NCI-H748 treated with DMSO at 0.1 percent for 48 hours (cell line): ENCODE data around the gene CHCHD3.

ENCODE experiments used
- DNase-seq: peaks from one replicate; lab custom pipeline; 2025; lab: John Stamatoyannopoulos, UW

The CHCHD3 gene

DNA sequence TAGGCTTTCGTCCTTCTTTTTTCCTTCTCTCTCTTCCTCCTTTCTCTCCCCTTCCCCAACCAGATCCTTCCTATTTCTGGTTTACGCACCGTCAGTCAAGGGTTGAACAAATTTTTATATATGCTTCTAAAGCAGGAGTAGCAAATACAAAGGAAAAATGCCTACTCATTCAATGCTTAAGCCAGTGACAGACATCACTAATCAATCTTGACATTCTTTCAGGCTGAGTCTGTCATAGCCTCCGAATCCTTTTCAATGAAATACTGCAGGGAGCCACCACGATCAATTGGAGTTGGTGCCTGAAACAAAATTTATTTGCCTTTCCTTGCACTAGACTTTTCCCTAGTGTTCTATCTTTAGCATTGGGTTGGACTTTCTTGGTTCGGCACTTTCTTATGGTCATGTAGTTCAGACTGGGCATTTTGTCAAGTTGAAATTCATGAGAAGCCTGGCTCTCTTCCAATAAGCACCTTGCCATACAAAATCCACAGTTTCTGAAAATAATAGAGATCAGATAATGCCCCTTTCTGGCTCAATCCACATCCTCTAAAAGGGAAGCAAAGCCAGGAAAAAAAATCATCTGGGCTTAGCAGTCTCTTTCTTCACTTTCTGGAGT lies 266.1 kb downstream of the CHCHD3 start:
- no peak for DNase-seq

DNA sequence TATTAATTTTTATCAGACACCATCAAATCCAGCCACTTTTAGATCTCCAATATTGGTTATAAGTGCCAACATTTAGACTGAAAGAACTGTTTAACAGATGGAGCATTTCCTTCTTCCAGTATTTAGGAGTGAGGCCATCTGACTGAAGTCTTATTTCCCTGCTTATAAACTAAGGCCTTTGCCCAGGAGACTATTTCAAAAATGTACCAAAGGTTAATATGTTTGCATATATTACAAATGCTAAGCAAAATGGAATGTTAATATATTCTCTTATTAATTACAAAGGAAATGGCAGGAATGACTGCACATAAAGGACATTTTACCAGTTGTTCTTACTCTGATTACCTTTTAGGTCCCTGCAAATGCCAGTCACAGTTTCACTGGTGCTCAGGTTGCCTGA lies 266.8 kb downstream of the CHCHD3 start:
- DNase-seq, result no peak

DNA sequence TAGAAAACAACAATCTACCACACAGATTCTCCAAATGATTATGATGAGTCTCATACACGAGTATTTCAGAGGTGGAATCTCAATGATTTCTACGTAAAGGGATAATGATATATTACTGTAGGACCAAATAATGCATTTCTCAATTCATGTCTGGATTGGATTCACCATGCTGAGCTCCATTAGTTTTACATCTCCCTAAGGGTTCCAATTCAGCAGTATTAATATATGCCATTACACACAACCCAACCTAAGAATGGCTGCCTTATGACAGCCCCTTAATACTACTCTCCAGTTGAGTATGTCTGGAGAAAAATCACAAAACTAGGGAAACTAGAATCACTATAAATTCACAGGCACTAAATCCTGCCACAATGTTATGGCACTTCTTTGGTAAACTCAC lies 271.3 kb downstream of the CHCHD3 start:
- DNase-seq, result no peak

DNA sequence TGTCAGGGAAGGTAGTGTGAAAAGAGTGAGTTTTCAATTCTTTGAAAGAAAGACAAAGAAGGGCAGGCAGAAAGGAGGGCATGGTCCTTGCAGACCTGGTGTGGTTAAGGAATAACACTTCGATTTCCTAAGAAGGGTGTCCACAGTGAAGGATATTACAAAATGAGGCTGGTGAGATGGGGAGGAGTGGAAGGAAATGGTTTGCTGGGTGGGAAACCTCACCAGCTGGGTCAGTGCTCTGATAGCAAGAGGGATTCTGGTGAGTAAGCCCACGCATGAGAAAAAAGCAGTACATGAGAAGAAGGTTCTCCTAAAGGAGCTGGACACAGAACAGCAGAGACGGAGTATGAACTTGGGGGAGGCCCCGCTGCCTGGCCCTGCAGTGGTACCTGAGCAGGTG lies 275.1 kb downstream of the CHCHD3 start:
- no peak for DNase-seq

DNA sequence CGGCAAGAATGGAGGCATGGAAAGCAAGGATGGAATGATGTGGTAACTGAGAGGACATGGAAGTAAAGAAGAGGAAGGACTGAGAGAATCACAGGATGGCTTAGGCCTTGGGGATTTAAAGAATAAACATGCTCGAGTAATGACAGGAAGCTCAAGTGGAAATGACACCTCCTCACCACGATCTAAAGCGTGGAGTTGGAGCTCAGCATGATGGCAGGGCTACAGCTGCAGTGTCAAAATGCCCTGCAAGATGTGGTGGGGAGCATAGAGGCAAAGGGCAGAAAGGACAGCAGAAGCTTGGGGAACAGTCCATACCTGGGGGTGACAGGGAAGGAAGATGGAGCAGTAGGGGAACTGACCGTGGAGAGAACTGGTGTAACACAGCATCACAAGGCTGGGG lies 276.1 kb downstream of the CHCHD3 start:
- no peak for DNase-seq

DNA sequence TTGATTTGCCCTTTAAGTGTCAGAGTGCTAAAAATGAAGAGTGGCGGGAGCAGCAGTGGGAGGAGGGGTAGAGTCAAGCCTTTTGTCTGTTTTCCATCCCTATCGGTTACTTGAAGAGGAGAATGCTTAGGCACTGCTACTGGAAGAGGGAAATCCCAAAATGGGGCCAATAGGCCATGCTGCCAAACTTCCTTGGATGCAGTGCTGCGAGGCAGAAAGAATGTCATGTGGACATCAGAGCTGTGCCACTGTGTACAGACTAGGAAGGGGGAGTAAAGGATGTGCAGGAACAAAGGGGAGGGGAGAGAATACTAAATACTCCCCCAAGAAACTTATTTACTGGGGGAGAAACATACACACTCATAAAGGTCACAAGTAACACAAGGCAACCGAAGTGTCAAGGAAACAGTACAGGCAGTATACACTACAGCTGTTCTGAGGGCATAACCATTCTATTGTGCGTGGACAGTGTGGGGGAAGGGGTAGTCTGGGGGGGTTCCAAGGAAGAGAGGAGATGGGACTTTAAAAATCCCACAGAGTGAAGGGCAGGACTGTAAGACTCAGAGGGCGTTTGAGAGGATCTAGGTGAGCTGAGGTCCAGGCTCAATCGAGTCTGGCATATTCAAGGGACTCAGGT lies 276.9 kb downstream of the CHCHD3 start:
- no peak for DNase-seq

DNA sequence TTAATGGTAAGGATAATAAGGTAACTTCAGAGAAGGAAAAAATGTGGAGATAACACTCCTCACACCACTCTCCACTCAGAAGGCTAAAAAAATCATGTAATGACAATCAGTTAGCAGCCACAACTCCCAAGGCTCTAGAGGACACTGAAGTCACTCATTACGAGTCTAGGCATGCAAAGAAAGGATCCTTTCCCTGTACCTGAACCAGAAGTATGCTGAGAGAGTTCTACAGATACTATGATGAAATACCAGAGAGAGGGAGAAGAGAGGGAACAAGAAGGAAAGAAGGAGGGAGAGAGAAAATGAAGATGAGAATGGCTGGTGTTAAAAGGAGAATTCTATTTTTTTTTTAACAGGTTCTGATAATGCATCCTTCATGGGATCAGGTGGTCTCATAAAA lies 281.4 kb downstream of the CHCHD3 start:
- no peak for DNase-seq

DNA sequence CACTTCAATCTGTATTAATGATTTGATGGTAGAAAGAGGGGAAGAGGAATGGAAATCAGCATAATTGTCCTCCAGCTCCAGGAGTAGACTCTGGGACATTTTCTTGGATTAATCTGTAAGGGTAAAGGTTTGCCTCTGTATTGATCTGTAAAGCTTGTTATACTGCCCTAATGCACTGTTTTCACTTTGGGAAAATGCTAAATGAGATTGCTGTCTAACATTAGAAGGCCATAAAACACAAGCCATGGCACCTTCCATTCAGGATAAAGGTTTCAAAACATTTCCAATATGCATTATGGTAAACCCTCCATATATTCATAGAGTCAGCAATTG lies 282.8 kb downstream of the CHCHD3 start:
- no peak for DNase-seq

DNA sequence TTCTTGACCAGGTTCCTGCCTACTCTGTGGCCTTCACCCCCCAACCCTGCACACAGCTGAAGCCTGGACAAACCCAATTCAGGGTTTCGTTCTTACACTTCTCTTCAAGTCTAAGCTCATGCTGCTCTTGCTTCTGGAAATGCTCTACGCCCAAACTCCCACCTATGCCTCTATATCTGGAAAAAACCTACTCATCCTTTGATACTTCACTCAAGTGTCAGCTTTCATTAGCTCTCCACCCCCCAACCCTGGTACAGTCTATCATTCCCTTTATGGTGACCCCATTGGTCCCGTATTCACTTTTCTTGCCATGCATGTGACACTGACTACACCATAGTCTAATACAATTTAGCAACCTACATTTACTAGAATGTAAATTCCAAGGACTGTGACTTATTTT lies 284.7 kb downstream of the CHCHD3 start:
- no peak for DNase-seq

DNA sequence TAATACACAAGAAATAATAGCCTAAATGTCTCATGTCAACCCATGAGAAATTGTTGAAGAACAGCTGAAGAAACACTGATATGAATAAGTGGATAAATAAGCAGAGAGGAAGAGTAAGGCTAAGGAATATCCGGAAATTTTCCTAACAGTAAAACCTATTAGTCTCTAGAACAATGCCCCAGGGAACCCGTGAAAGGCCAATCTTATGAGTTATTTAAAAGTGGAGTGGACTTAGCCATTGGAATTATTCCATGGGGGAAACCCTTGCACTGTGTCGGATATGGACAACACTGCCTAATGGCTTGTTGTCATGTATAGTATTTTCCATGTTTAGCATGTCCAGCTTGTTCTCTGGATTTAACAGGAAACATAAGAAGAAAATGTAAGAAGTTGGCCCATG lies 288.4 kb downstream of the CHCHD3 start:
- DNase-seq, result no peak

DNA sequence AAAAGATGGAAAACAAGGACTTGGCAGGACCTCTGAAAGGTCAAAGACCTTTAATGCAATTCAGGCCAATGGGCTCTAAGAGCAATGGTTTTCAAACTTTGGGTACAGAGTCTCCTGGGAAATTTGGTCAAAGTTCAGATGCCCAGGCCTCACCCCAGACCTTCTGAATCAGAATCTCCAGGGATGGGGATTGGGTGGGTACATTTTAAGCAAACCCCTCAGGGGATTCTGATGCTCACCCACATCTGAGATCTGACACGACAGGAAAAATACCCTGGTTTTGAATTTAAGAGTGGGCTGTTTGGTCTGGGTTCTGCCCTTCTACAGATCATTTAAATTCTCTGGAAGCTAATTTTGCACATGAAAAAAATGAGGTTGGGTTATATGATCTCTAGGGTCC lies 290.9 kb downstream of the CHCHD3 start:
- no peak for DNase-seq

DNA sequence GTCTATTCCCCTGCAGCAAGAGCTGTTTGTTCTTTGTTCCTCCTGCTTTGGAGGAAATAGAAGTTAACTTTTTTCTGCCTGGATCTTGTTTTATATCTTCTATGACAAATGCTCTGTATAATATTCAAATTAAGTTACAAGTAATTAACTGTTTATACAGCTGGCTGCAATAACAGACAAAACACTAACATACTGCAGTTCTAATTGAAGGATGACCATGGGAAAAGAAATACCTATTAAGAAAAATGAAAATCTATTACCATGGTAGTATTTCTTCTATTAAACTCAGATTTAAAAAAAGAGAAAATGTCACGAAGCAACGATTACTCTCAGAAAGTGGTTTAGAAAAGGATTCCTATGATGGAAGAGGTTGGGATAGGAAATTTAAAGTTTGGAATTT lies 291.8 kb downstream of the CHCHD3 start:
- no peak for DNase-seq

DNA sequence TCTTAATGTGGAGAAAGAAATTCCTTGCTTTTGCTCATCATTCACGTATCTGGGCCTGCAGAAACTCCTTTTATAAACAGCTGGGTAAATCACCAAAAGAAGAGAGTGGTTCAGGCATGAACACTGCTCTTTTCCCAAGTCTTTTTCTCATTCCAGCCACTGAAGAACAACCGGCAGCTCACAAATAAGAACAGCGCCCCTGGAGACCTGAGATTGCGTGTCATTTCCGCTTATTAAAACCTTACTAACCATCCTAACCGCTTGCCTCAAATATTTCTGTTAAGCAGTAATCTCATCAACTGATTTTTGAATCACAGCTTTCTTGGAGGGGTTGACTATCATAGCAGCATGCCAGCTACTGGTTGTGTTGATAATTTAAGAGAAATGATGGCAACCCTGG lies 292.6 kb downstream of the CHCHD3 start:
- no peak for DNase-seq

DNA sequence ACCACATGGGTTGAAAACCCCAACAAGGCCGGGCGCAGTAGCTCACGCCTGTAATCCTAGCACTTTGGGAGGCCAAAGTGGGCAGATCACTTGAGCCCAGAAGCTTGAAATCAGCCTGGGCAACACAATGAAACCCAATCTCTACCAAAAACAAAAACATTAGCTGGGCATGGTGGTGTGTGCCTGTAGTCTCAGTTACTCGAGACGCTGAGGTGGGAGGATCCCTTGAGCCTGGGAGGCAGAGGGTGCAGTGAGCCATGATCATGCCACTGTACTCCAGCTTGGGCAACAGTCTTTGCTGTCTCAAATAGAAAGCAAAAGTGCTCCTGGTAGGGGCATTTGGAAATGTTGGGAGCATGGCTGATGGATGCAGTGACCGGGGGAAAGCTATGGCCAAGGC lies 296.0 kb downstream of the CHCHD3 start:
- no peak for DNase-seq

DNA sequence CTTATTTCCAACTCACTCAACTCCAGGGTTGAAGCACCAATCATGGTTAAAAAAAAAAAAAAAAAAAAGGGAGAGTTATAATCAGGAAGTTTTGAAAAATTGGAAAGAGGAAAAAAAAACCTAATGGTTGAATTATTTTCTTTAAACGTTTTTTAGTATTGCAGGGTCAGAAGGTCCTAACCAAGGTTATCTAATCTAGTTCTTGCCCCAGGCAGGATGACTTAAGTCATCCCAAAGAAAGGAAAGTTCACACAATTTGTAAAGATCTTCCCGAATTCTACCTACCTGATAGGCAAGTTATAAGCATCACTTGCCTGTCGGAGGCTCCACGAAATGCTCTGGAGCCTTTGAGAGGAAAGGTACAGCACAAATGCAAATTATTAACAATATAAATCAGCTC lies 297.5 kb downstream of the CHCHD3 start:
- DNase-seq, result no peak

DNA sequence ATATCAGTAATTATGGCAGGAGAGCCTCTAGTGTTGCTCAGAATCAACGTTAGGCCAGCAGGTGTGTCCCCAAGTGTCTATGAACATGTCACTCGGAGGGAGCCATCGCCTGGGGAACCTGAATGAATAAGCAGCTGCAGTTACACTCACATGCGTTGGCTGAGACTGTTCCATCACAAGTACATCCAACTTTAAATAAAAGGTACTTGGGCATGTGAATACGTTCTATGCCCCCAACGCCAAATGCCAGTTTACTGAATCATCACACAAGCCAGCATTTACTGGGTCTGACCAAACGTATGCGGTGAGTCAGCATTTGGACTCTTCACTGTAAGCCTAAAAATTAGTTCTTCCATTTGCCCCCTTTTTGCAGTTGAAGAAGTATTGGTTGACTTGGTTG lies 298.1 kb downstream of the CHCHD3 start:
- no peak for DNase-seq

DNA sequence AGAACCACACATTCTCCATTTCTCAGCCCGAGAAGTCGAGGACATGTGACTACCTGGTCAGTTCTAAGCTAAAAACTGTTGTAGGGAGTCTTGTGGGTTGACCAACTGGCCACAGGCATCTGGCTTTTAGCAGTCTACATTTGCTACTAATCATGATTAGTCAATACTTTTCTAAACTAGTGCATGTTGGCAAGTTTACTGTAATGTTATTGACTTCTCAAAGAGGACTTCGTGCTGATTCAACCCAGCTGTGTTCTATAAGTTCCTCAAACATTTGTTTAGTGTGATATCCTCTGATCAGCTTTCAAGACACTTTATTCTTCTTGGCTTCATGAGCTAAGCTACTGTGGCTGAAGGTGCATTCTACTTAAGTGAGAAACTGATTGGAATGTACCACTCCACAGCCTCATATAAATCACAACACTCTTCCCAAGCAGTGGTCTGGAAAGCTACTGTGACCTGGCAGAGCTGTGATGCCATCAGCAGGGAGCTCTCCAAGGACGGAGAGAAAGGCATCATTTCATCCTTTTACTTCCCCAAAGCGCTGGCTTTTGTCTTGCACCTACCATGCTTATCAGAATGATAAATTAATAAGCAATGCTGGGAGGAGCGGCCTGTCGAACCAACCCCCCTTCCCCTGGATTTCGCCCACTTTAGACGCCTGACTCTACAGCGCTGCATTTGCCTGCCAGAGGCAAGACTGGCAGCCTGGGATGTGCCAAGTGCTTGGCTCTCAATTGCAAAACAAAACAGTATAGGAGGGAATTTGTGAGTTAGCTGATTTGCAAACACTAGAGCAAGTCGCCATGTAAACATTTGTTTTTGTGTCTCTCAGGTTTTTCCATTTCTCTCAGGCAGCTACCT lies 298.9 kb downstream of the CHCHD3 start:
- DNase-seq, result no peak

DNA sequence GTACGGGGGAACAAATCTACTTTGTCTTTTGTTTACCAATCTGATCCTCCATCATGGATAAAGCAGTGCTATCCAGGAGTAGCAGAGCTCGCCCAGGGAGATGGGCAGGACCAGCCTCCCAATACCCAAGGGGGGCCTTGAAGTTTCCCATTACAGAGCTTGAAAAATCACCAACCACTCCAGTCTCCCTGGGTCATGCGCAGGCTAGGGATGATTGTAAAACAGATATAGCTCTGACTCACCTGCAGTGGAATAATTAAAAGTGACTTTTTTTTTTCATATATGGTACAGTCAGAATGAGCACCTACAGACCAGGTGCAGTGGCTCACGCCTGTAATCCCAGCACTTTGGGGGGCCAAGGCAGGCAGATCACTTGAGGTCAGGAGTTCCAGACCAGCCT lies 301.1 kb downstream of the CHCHD3 start:
- DNase-seq, result no peak

DNA sequence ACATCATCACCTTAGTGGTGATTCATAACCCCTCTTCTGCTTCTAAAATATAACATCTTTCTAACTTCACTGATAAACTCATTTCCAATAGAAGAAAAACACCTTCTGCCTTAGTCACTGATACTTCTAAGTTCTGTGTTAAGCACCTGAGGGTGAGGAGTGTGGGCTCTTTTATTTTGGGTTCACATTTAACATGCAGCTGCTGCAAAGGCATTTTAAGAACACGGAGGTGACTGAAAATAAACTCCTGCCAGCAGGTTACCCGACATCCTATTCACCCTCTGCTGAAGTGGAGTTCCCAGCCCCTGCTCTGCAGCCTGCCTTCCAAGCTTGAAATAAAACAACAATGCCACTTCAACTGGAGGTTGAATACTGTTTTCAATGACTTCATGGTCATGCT lies 302.7 kb downstream of the CHCHD3 start:
- DNase-seq, result no peak

DNA sequence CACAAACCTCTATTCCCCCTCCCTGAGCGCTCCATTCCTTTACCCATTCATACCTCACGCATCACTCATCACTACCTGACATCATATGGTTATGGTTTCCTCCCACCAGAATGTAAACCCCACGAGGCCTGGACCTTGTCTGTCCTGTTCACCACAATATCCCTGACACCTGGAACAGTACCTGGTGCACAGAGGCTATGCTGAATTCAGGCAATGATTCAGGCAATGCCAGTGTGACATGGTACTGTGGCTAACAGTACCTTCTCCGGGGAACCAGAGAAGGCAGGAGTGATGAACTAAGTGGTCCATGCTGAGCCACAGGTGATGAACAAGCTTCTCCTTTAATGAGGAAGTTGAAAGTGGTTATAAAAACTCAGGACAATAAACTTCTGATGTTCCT lies 303.1 kb downstream of the CHCHD3 start:
- DNase-seq, result no peak

DNA sequence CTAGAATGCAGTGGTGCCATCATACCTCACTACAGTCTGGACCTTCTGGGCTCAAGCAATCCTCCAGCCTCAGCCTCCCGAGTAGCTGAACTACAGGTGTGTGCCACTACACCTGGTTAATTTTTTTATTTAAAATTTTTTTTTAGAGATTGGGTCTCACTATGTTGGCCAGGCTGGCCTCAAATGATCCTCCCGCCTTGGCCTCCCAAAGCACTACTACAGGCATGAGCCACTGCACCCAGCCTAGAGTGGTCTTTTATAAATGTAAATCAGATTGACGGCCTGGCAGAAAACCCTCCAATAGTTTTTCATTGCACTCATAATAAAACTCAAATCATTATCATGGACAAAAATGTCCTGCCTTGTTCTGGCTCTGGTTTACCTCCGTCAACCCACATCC lies 303.9 kb downstream of the CHCHD3 start:
- DNase-seq, result no peak

DNA sequence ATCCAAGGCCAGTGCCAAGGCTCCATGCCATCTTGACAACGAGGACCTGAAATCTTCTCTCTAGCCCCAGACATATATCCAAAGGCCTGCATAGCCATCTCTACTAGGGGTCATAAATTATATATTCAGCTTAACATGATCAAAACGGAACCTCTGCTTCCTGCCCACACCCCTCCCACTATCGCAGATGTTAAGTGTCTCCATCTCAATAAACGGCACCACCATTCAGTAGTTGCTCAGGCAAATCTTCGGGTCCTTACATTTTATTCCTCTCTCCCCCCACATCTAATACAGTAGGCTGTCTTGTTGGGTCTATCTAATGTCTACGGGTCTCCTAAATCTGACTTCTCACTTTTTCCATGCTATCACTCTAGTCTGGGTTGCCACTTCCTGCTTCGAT lies 304.5 kb downstream of the CHCHD3 start:
- no peak for DNase-seq

DNA sequence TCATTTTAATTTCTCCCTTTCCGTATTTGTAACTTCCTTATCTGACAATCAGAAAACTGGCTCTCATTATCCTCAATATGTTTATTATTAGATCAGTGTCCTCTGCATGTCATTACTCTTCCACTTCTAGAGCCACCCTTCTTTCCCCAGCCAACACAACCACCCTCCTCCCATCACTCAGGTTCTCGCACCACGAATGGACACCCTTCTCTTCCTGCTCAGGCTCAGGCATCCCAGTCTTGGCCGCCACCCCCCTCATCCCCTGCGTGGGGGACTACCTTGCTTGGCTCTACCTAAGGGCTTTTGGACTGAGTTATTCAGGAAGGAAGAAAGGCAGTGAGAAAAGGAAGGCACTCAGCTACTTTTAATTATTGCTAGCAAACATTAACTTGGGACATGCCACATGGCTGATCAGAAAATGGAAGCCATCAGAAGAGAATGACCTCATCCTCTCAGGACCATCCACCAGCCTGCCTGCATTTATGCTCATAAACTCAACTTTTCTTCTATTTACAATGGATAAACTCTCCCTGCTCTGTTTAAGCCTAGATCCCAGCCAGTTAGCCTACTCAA lies 305.8 kb downstream of the CHCHD3 start:
- no peak for DNase-seq
